Amniotic epithelial cell (primary cell): ENCODE results near the gene CPZ.

Experiments
- DNase-seq: peaks from one replicate; pipeline ENCODE4 v3.0.0-alpha.2; 2010; ENCODE audit warnings: low read depth

The CPZ gene

GRCh38 chr4:8595237-8596087 lies 2.9 kb downstream of the CPZ start:
- DNase-seq = no peak

- DNase-seq = no peak
Observed at GRCh38 chr4:8596891-8597290, 4.3 kb downstream of the CPZ start.

DNA sequence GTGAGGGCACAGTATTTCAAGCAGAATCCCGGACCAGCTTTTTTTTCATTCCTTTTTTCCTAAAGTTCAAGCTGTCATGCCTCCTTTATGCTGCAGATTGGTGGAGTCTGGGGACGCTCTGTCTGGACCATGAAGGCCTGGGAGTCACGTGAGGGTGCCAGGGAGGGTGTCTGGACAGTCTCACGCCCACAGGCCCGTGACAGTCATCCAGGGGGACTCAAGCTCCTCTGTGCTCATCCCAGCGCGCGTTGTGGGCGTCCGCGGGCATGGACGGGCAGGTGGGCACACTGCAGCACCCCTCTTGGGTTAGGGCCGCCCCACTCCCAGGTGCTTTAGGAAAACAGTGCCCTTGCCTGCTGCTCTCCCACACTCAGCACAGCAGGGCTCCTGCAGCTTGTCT lies 4.8 kb downstream of the CPZ start:
- no peak for DNase-seq

GRCh38 chr4:8597791-8598190 lies 5.2 kb downstream of the CPZ start:
- no peak for DNase-seq

GRCh38 chr4:8598391-8599090 lies 6.0 kb downstream of the CPZ start:
- no peak for DNase-seq

- DNase-seq = no peak
Observed at GRCh38 chr4:8599091-8599460, 6.5 kb downstream of the CPZ start.

DNA sequence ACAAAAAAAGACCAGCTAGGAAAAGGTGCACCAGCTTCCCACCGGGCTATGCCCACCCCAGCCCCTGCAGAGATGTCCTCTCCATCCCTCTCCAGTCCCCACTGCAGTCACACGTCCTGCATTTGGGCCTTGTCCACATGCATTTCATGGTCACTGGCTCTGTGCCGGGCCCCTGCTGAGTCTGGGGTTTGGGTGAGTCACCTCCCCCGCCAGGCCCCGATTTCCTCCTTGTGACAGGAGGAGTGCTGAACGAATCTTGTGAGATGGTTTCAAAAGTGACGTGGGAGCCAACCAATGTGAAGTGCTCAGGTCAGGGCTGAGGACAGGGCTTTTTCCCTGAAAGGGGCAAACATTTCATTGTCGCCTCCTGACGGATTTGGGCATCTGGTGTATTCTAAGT lies 7.1 kb downstream of the CPZ start:
- peak; percentile 43 for DNase-seq

GRCh38 chr4:8600266-8600665 lies 7.7 kb downstream of the CPZ start:
- DNase-seq = no peak

DNA sequence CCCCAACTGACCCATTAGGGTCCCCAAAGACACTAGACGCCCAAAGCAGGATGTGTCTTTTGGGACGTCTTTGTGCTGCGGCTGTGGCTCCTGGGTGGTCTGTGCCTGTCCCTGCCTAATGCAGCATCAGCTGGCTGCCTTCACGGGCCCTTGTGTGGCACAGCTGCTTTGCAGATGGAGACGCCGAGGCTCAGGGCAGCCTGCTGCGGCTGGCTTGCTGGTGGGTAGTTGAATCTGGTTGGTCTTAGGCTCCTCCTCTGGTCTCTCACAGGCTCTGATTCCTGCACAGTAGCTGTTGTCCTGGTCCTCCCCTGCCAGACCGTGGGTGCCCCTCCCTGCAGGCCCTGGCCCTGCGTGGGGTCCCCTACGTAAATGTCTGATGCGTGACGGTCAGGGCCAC lies 8.1 kb downstream of the CPZ start:
- no peak for DNase-seq

DNA sequence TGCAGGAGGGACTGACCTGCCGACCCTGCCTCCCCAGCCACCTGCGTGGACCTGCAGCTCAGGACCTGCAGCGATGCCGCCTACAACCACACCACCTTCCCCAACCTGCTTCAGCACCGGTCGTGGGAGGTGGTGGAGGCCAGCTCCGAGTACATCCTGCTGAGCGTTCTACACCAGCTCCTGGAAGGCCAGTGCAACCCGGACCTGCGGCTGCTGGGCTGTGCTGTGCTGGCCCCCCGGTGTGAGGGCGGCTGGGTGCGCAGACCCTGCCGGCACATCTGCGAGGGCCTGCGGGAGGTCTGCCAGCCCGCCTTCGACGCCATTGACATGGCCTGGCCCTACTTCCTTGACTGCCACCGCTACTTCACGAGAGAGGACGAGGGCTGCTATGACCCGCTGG lies 8.5 kb downstream of the CPZ start:
- DNase-seq = no peak

DNA sequence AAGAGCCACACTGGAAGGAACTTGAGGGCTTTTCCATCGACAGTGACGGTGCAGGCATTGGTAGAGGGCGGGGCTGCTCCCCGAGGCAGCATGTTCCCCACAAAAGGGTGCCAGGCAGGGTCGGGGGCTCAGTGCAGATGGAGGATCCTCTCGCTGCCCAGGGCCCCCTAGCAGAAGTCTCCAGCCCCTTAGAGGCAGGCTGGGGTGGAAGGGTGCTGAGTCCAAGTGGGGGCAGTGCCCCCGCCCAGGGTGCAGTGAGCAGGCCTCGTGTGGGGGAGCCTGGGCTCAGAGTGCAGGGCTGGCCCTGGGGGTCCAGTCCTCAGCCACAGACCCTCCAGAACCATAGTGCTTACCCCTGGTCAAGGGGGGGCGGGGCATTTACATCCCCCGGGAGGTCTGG lies 9.0 kb downstream of the CPZ start:
- DNase-seq = no peak

- no peak for DNase-seq
Observed at GRCh38 chr4:8602686-8603430, 10.3 kb downstream of the CPZ start.

GRCh38 chr4:8603931-8604330 lies 11.4 kb downstream of the CPZ start:
- no peak for DNase-seq

DNA sequence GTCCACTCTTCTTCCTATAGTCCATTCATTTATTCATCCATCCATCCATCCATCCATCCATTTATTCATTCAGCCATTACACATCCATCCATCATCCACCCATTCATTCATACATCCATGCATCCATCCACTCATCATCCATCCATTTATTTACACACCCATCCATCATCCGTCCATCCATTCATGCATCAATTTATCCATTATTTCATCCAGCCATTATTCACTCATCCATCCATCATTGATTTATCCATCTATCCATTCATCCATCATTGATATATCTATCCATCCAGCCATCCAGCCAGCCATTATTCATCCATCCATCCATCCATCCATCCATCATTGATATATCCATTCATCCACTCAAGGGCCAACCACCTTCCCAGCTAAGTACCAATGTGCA lies 12.7 kb downstream of the CPZ start:
- no peak for DNase-seq

DNA sequence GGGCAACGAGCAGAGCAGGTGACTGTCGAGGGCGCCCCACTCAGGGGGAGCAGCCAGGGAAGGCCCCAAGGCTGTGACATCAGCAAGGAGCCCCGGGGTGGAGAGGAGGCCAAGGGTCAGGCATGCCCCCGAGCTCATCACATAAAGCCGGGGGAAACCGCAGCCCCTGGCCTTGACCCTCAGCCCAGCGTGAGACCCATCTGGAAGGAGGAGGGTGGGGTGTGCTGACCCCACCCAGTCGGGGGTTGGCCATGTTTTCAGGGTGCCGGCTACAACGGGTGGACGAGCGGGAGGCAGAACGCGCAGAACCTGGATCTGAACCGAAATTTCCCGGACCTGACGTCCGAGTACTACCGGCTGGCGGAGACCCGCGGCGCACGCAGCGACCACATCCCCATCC lies 13.9 kb downstream of the CPZ start:
- no peak for DNase-seq

DNA sequence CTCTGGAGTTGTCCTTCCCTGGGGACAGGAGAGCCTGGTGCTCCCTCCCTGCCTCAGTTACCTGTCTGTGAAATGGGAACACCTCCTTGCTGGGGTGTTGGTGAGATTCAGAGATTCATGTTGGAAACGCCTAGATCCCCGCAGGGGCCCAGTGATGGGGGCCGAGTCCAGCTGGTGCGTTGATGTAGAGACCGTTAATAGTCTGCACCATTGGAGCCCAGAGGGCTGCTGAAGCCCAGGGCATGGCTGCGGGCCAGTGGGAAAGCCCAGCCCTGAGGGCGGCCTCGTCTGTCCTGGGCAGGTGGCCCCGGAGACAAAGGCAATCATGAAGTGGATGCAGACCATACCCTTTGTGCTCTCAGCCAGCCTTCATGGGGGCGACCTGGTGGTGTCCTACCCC lies 14.4 kb downstream of the CPZ start:
- DNase-seq = no peak

DNA sequence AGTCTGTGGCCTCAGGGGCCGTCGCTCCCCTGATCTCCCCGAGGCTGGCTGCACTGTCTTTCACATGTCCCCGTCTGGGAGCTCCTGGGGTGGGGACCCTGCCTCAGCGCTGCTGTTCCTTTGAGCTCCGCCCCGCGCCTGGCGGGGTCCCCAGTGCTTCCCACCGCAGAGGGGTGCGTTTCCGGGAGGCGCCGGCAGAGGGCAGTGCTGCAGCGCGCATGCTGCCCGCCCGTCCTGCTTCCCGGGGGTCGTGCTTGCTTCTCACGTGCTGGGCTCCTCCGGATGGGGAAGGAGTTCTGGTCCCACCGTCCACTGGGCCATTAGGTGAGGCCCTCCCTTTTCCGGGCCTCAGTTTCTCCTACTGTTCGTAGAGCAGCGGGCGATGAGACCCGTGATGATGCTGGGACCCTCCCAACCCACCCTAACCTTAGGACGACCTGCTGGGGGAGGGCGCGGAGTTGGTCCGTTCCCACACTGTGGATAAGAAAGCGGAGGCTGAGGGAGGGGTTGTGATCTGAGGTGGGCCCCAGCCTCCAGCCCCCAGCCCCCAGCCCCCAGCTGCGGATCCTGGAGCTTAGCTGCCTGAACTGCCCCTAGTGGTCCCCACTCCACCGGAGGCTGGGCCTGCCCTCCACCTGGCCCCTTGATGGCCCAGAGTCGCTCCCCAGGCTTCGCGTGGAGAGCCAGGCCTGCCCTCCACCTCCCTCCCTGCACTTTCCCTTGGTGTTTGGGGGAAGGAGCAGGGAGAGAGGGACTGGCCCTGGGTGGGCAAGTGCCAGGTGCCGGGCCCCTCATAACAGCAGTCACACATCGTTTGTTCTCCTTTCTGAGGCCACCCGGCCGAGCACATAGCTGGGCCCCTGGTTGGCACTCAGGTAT lies 15.3 kb downstream of the CPZ start:
- no peak for DNase-seq

DNA sequence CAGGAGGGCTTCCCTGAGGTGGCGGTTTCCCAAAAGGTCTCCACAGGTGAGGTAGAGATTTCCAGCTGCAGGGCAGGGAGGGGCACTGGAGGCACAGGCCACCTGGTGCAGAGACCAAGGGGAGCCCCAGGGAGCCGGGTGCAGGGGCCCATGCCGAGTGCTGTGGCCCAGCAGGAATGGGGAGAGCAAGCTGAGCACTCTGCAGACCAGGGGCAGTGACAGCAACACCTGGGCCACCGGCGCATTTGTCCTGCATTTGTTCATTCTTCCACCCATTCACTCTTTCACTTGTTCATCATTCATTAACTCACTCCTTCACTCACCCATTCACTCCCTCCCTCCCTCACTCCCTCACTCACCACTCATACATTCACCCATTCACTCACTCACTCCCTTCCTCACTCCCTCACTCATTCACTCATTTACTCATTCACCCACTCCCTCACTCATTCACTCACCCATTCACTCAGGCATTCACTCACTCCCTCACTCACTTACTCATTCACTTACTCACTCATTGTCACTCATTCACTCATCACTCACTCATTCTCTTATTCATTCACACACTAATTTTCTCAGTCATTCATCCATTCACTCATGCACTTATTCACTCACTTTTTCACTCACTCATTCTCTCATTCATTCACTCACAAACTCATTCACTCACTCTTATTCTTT lies 16.3 kb downstream of the CPZ start:
- DNase-seq = no peak

DNA sequence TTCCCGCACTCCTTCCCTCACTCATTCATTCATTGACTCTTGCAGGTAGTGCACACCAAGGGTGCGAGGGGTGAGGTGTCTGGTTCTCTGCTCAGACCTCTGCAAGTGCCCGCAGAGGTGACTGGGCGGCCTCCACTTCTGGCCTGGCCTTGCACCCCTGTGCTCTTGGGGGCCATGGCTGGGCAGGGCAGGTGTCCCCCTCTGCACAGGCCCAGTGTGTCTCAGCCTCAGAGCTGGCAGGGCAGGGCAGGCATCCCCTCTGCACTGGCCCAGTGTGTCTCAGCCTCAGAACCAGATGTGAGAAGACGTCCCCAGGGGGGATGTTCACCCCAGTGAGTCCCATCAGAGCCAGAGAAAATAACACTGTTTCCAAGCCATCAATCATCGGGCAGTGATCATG lies 16.8 kb downstream of the CPZ start:
- no peak for DNase-seq

- DNase-seq = no peak
Observed at GRCh38 chr4:8609824-8610350, 17.3 kb downstream of the CPZ start.
